HL-60 (cell line): ENCODE results near the gene CDC42EP4.

ENCODE experiments used
- DNase-seq, 2 experiments: peaks; one replicate each; pipeline ENCODE4 v3.0.0-alpha.2; 2010 to 2020; ENCODE audit warnings: low read depth in 1 of 2, low spot score in 1 of 2
- H3K27ac ChIP-seq: fragments of 250-450 bp; sonication (Bioruptor Pico); replicated peaks from 2 replicates; pipeline ENCODE4 v1.5.1; 2020; ENCODE audit warnings: mild to moderate bottlenecking, moderate library complexity
- H3K27me3 ChIP-seq: fragments of 250-450 bp; sonication (Bioruptor Pico); 2 replicates; pipeline ENCODE4 v1.5.1; 2021; ENCODE audit warnings: mild to moderate bottlenecking, moderate library complexity; ENCODE audit not compliant: insufficient read depth, poor library complexity, severe bottlenecking
- H3K4me3 ChIP-seq: replicated peaks from 2 replicates; pipeline ENCODE4 v1.5.1; 2011; ENCODE audit warnings: mild to moderate bottlenecking, control low read depth, low read length; ENCODE audit not compliant: insufficient read depth
- GABPA ChIP-seq: IDR thresholded peaks from 2 replicates; pipeline ENCODE4 v1.6.1; 2012; ENCODE audit warnings: low read depth
- POLR2AphosphoS5 ChIP-seq: IDR thresholded peaks from 2 replicates; pipeline ENCODE4 v1.6.1; 2012; ENCODE audit warnings: low read depth
- SPI1 ChIP-seq: IDR thresholded peaks from 2 replicates; pipeline ENCODE4 v1.6.1; 2012; ENCODE audit warnings: low read depth, mild to moderate bottlenecking, borderline replicate concordance
- TF ChIP-seq, protein P1 (sequence below): IDR thresholded peaks from 2 replicates; pipeline ENCODE4 v1.6.1; 2012; ENCODE audit warnings: low read depth; ENCODE audit not compliant: insufficient replicate concordance
- TF ChIP-seq, protein P2 (sequence below): IDR thresholded peaks from one replicate; pipeline ENCODE4 v1.5.1; 2011; ENCODE audit warnings: low read length, control low read depth, inconsistent platforms; ENCODE audit not compliant: insufficient read depth

CDC42EP4 gene

DNA sequence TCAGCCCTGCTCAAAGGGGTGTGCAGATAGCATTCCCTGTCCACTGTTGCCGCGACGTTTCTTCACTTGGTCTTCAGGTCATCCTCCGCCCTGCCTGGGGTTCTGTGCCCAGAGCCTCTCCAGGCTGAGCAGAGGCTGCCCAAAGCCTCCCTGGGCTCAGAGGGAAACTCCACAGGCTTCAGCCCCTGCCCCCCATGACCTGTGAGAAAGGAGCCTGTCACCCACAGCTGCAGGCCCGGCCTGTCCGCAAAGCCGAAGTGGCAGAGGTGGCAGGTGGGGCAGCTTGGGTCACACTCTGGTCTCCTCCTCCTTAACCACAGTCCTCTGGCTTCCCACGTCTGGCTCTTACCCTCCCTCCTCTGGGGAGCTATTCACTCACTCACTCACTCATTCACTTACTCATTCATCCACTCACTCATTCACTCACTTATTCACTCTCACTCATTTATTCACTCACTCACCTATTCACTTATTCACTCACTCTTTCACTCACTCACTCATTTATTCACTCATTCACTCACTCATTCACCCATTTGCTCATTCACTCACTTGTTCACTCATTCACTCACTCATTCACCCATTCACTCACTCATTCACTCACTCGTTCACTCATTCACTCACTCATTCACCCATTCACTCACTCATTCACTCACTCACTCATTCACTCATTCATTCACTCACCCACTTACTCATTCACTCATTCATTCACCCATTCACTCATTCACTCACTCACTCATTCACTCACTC, 43.0 kb downstream of the CDC42EP4 start:
- Histone ChIP-seq H3K4me3 (no peak overlapping the region), H3K27ac (peak overlapping the region; percentile 25), H3K27me3 (no peaks in the 10 kb centered on the region)
- TF ChIP-seq GABPA: no peak
- TF ChIP-seq, protein P1, sequence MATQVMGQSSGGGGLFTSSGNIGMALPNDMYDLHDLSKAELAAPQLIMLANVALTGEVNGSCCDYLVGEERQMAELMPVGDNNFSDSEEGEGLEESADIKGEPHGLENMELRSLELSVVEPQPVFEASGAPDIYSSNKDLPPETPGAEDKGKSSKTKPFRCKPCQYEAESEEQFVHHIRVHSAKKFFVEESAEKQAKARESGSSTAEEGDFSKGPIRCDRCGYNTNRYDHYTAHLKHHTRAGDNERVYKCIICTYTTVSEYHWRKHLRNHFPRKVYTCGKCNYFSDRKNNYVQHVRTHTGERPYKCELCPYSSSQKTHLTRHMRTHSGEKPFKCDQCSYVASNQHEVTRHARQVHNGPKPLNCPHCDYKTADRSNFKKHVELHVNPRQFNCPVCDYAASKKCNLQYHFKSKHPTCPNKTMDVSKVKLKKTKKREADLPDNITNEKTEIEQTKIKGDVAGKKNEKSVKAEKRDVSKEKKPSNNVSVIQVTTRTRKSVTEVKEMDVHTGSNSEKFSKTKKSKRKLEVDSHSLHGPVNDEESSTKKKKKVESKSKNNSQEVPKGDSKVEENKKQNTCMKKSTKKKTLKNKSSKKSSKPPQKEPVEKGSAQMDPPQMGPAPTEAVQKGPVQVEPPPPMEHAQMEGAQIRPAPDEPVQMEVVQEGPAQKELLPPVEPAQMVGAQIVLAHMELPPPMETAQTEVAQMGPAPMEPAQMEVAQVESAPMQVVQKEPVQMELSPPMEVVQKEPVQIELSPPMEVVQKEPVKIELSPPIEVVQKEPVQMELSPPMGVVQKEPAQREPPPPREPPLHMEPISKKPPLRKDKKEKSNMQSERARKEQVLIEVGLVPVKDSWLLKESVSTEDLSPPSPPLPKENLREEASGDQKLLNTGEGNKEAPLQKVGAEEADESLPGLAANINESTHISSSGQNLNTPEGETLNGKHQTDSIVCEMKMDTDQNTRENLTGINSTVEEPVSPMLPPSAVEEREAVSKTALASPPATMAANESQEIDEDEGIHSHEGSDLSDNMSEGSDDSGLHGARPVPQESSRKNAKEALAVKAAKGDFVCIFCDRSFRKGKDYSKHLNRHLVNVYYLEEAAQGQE: no peak
- TF ChIP-seq SPI1: no peak
- TF ChIP-seq, protein P2, sequence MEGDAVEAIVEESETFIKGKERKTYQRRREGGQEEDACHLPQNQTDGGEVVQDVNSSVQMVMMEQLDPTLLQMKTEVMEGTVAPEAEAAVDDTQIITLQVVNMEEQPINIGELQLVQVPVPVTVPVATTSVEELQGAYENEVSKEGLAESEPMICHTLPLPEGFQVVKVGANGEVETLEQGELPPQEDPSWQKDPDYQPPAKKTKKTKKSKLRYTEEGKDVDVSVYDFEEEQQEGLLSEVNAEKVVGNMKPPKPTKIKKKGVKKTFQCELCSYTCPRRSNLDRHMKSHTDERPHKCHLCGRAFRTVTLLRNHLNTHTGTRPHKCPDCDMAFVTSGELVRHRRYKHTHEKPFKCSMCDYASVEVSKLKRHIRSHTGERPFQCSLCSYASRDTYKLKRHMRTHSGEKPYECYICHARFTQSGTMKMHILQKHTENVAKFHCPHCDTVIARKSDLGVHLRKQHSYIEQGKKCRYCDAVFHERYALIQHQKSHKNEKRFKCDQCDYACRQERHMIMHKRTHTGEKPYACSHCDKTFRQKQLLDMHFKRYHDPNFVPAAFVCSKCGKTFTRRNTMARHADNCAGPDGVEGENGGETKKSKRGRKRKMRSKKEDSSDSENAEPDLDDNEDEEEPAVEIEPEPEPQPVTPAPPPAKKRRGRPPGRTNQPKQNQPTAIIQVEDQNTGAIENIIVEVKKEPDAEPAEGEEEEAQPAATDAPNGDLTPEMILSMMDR: no peak
- TF ChIP-seq POLR2AphosphoS5: no peak
- peak in 1 of 2 experiments; percentile 58 for DNase-seq

DNA sequence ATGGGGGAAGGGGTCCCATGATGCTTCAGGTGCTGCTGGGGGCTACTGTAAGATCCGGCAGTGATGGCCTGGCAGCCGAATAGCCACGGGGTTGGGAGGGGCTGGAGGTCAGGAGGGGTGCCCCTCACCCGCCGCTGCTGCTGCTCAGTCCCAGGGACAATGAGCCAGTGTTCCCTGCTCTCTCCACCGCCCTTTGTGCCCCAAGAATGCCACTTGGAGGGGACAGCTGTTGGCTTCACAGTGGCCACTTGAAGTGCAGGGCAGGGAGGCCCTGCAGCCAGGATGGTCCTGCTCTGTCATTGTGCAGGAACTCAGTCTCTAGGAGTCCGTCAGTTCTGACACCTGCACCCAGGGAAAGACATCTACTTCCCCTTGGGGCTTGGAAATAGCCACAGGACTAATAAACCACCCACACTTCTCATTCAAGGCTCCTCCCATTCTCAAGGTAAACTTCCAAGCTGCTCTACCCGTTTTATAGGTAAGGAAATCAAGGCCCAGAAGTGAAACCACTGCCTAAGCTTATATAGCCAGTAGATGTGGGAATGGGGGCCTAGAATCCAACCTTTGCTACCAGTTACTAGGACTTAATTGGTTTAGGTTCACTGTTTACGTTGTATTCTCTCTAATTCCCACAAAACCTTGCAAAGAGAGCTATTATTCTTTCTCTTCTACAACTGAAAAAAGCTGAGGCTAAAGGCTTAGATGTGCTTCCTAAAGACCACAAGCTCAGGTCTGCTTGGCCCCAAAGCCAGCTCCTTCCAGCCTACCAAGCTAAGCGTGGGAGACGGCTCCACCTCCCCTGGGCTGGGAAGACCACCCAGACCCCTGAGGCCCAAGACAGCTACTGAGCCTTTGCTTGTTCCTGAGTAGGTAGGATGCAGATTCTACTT, 43.9 kb downstream of the CDC42EP4 start:
- Histone ChIP-seq H3K4me3 (no peak overlapping the region), H3K27ac (peak overlapping the region; percentile 32), H3K27me3 (no peaks in the 10 kb centered on the region)
- TF ChIP-seq, protein P2: no peak
- no peak for TF ChIP-seq GABPA
- no peak for TF ChIP-seq POLR2AphosphoS5
- peak; percentile 25; the same call in 1 of the 2 replicates for TF ChIP-seq SPI1
- peak in 1 of 2 experiments; percentile 55 for DNase-seq

DNA sequence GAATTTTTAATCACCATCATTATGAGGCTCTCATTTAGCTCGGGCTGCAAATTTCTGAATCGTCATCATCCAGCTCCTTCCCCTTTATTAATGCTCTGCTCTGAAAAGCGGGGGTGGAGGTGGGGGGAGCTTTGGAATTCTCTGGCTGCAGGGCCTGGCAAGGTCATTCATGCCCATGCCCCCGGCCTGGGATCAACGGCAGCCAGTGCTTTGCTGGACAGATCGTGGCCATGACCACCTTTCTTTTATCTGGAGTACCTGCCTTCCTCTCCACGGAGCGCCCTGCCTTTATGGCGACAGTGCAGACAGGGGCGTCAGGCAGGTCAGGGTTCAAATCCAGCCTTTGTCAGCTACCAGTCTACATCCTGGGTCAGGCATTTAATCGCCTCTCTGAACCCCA, 45.0 kb downstream of the CDC42EP4 start:
- TF ChIP-seq SPI1 (no peak), GABPA (no peak), POLR2AphosphoS5 (no peak)
- TF ChIP-seq, protein P2: no peak
- TF ChIP-seq, protein P1: no peak
- no peak overlapping the region for H3K4me3 ChIP-seq
- H3K27me3 ChIP-seq: no peaks in the 10 kb centered on the region
- no peak overlapping the region for H3K27ac ChIP-seq
- no peak for DNase-seq
